Suprapubic skin (tissue), 4 donors: ENCODE results near the gene ZIC5. TPM values are rescaled to one million over a fixed set of nuclear protein-coding genes. Genes with fewer than 3 reads are reported as not detected.

ENCODE experiments used
- DNase-seq, 2 donors: peaks; one replicate each; pipeline ENCODE4 v3.0.0-alpha.2; 2019; ENCODE audit warnings: low spot score in 2 of 2
- H3K27ac ChIP-seq: fragments of 200-600 bp; sonication (generic); one replicate; pipeline ENCODE4 v1.5.1; 2019
- H3K27me3 ChIP-seq: fragments of 200-600 bp; sonication (generic); one replicate; pipeline ENCODE4 v1.5.1; 2019
- H3K36me3 ChIP-seq: fragments of 200-600 bp; sonication (generic); one replicate; pipeline ENCODE4 v1.5.1; 2019
- H3K4me1 ChIP-seq: fragments of 200-600 bp; sonication (generic); one replicate; pipeline ENCODE4 v1.5.1; 2019
- H3K4me3 ChIP-seq: fragments of 200-600 bp; sonication (generic); one replicate; pipeline ENCODE4 v1.5.1; 2019; ENCODE audit warnings: mild to moderate bottlenecking
- H3K9me3 ChIP-seq: fragments of 200-600 bp; sonication (generic); one replicate; pipeline ENCODE4 v1.5.1; 2019
- CTCF ChIP-seq, 2 donors: fragments of 200-600 bp in 1 of 2; fragments of 450-650 bp in 1 of 2; sonication (generic) in 1 of 2; IDR thresholded peaks; one replicate each; pipeline ENCODE4 v1.5.1; 2016 to 2019; ENCODE audit warnings: antibody characterized with exemption in 2 of 2, mild to moderate bottlenecking in 1 of 2, moderate library complexity in 1 of 2
- EP300 ChIP-seq: sonication (generic); formaldehyde crosslinking; IDR thresholded peaks from one replicate; pipeline ENCODE4 v1.6.1; 2017; ENCODE audit warnings: antibody characterized with exemption
- POLR2A ChIP-seq, 2 donors: fragments of 450-650 bp; IDR thresholded peaks; one replicate each; pipeline ENCODE4 v1.6.1; 2017; ENCODE audit warnings: antibody characterized with exemption in 2 of 2, mild to moderate bottlenecking in 2 of 2, moderate library complexity in 2 of 2
- POLR2AphosphoS5 ChIP-seq, 3 donors: sonication (generic); formaldehyde crosslinking; IDR thresholded peaks; one replicate each; pipeline ENCODE4 v1.6.1; 2017; ENCODE audit warnings: antibody characterized with exemption in 3 of 3
- WGBS: methylation state at CpG from one replicate; pipeline ENCODE4 v1.1.5; 2018; 5-methylcytosine and 5-hydroxymethylcytosine counted together
- total RNA-seq, 4 donors: library from RNA; depleted of rRNA; stranded (reverse); fragments of >200 nt; gene quantifications; one replicate each; pipeline ENCODE4 v1.1.0, GENCODE V29; 2016

The ZIC5 gene
- total RNA-seq, 4 donors from 2014 or later = not detected

- H3K27me3 ChIP-seq = peaks cover 100% of the 10 kb centered on the region
- H3K9me3 ChIP-seq = no peaks in the 10 kb centered on the region
- TF ChIP-seq EP300 = no peak
- no peak for TF ChIP-seq CTCF (IDR thresholded peaks at IDR 0.05)
- no peak overlapping the region for H3K27ac ChIP-seq
- H3K36me3 ChIP-seq = no peaks in the 10 kb centered on the region
- H3K4me3 ChIP-seq = no peak overlapping the region
- H3K4me1 ChIP-seq = peaks cover 54% of the 10 kb centered on the region
- DNase-seq = no peak
- WGBS = 46% methylated on average over 8 of the region's 8 CpGs
Observed at GRCh38 chr13:99986741-99987140, 15.2 kb upstream of the ZIC5 start.

- H3K27me3 ChIP-seq = peaks cover 100% of the 10 kb centered on the region
- 37% methylated on average over 15 of the region's 15 CpGs for WGBS
- H3K36me3 ChIP-seq = no peaks in the 10 kb centered on the region
- no peak for DNase-seq
- H3K4me1 ChIP-seq = peaks cover 55% of the 10 kb centered on the region
- TF ChIP-seq POLR2AphosphoS5 (IDR thresholded peaks at IDR 0.05) (no peak), CTCF (IDR thresholded peaks at IDR 0.05) (no peak)
- H3K27ac ChIP-seq = no peak overlapping the region
- H3K9me3 ChIP-seq = no peaks in the 10 kb centered on the region
- H3K4me3 ChIP-seq = no peak overlapping the region
Observed at GRCh38 chr13:99985886-99986527, 14.4 kb upstream of the ZIC5 start.

GRCh38 chr13:99985241-99985874, 13.8 kb upstream of the ZIC5 start:
- Histone ChIP-seq H3K27ac (no peak overlapping the region), H3K4me1 (peaks cover 56% of the 10 kb centered on the region), H3K27me3 (peaks cover 100% of the 10 kb centered on the region), H3K9me3 (no peaks in the 10 kb centered on the region), H3K4me3 (no peak overlapping the region), H3K36me3 (no peaks in the 10 kb centered on the region)
- TF ChIP-seq CTCF (IDR thresholded peaks at IDR 0.05) (no peak), POLR2A (IDR thresholded peaks at IDR 0.05) (no peak), POLR2AphosphoS5 (IDR thresholded peaks at IDR 0.05) (no peak), EP300 (no peak)
- no peak for DNase-seq
- WGBS = 25% methylated on average over 6 of the region's 55 CpGs

GRCh38 chr13:99984461-99985240, 13.1 kb upstream of the ZIC5 start:
- WGBS = 15% methylated on average over 16 of the region's 44 CpGs
- H3K9me3 ChIP-seq = no peaks in the 10 kb centered on the region
- no peaks in the 10 kb centered on the region for H3K36me3 ChIP-seq
- no peak for TF ChIP-seq POLR2A (IDR thresholded peaks at IDR 0.05)
- no peak for TF ChIP-seq POLR2AphosphoS5 (IDR thresholded peaks at IDR 0.05)
- no peak for TF ChIP-seq EP300
- no peak for TF ChIP-seq CTCF (IDR thresholded peaks at IDR 0.05)
- H3K4me1 ChIP-seq = peaks cover 57% of the 10 kb centered on the region
- H3K27me3 ChIP-seq = peaks cover 100% of the 10 kb centered on the region
- no peak overlapping the region for H3K27ac ChIP-seq
- DNase-seq = no peak
- H3K4me3 ChIP-seq = no peak overlapping the region
